Measurements from ENCODE around the gene LPP. TPM values are rescaled to one million over a fixed set of nuclear protein-coding genes. Genes with fewer than 3 reads are reported as not detected.

The LPP gene
- total RNA-seq, 1 experiment from 2014 or later, result 54.0 TPM

- TF ChIP-seq ZBTB33 (IDR thresholded peaks at IDR 0.05; ENCODE audit: extremely low read depth, insufficient replicate concordance, low read length), result no peak
- TF ChIP-seq MAX (IDR thresholded peaks at IDR 0.05), result no peak
- no peak for TF ChIP-seq ELF1 (IDR thresholded peaks at IDR 0.05; ENCODE audit: borderline replicate concordance, low read depth)
- TF ChIP-seq ZFX (IDR thresholded peaks at IDR 0.05), result no peak
- no peak for TF ChIP-seq POLR2AphosphoS5 (IDR thresholded peaks at IDR 0.05; ENCODE audit: low read depth, low read length)
- no peak for TF ChIP-seq CBX3 (IDR thresholded peaks at IDR 0.05; ENCODE audit: low read depth)
- TF ChIP-seq SP1 (IDR thresholded peaks at IDR 0.05; ENCODE audit: low read depth), result no peak
- no peak for TF ChIP-seq JUND (IDR thresholded peaks at IDR 0.05)
- no peak for TF ChIP-seq POLR2A (IDR thresholded peaks at IDR 0.05; ENCODE audit: borderline replicate concordance, extremely low read depth, insufficient read depth, insufficient read length)
- no peak for TF ChIP-seq CEBPB (IDR thresholded peaks at IDR 0.05; ENCODE audit: low read depth)
- no peak for TF ChIP-seq SIN3A (IDR thresholded peaks at IDR 0.05; ENCODE audit: low read depth)
- TF ChIP-seq RAD21 (IDR thresholded peaks at IDR 0.05; ENCODE audit: low read depth), result no peak
Observed at GRCh38 chr3:188534633-188535032, 380.7 kb downstream of the LPP start (continued).

- no peak for ATAC-seq
- DNase-seq (ENCODE audit: low read depth, low spot score), result no peak
Observed at GRCh38 chr3:188537606-188538005, 383.6 kb downstream of the LPP start.

More at GRCh38 chr3:188537606-188538005, 383.6 kb downstream of the LPP start:
- H3K4me1 ChIP-seq (ENCODE audit: control insufficient read depth in 1 of 2, insufficient read depth in 2 of 2, low read length in 2 of 2), result no peaks in the 10 kb centered on the region
- no peaks in the 10 kb centered on the region for H4K20me1 ChIP-seq (ENCODE audit: insufficient read depth)
- no peak overlapping the region for H3K4me2 ChIP-seq (ENCODE audit: low read length)
- intact Hi-C loops (cut with micrococcal nuclease), result loop anchor here (10.0 kb wide), 1 partner anchor 793 kb away; the partner anchor contains the start of gene BCL6
- H3K27me3 ChIP-seq (ENCODE audit: insufficient read depth, low read length), result no peaks in the 10 kb centered on the region
- H3K79me2 ChIP-seq (ENCODE audit: insufficient read depth, low read length), result no peaks in the 10 kb centered on the region
- TF ChIP-seq EGR1 (IDR thresholded peaks at IDR 0.05; ENCODE audit: low read depth) (no peak), ZNF274 (IDR thresholded peaks at IDR 0.05; ENCODE audit: low read depth, low read length) (no peak), SIN3A (IDR thresholded peaks at IDR 0.05; ENCODE audit: low read depth) (no peak)
- CTCF ChIA-PET, result no interaction called here
- H3K9me3 ChIP-seq (ENCODE audit: control insufficient read depth in 1 of 2, insufficient read depth in 1 of 2, low read depth in 1 of 2, low read length in 2 of 2), result no peaks in the 10 kb centered on the region
- BruUV-seq (replicated peaks), result no TSS peak
- H3K4me3 ChIP-seq (replicated peaks in 1 of 2; ENCODE audit: low read depth in 1 of 2, low read length in 2 of 2), result no peak overlapping the region
- no peak overlapping the region for H3K27ac ChIP-seq (ENCODE audit: low read depth, low read length)
- no peaks in the 10 kb centered on the region for H3K36me3 ChIP-seq (ENCODE audit: control insufficient read depth in 1 of 2, insufficient read depth in 2 of 2, low read length in 2 of 2)
- no peak overlapping the region for H3K9ac ChIP-seq (ENCODE audit: low read length)
- RAD21 ChIA-PET (ENCODE audit: low non-redundant PET in 1 of 2, low total read pairs in 2 of 2, uncharacterized antibody in 2 of 2, unreplicated experiment in 2 of 2), result no interaction called here
- H3K9me2 ChIP-seq (ENCODE audit: insufficient read depth), result no peaks in the 10 kb centered on the region
- no peak overlapping the region for H2AFZ ChIP-seq (ENCODE audit: low read depth, low read length, poor library complexity, severe bottlenecking)
- POLR2A ChIA-PET, result no interaction called here
